Keratinocyte (primary cell): ENCODE data around the gene OR5K1.

Experiments
- CTCF ChIP-seq, 3 experiments: IDR thresholded peaks in 1 of 3; conservative IDR thresholded peaks in 1 of 3; optimal IDR thresholded peaks in 1 of 3; 2 replicates in 2 of 3; 3 replicates in 1 of 3; pipeline versions ENCODE3 to v1.5.1; 2011; ENCODE audit warnings: low read length in 3 of 3, mild to moderate bottlenecking in 3 of 3, moderate library complexity in 2 of 3, control low read depth in 1 of 3, inconsistent platforms in 1 of 3; ENCODE audit not compliant: insufficient read depth in 2 of 3; ENCODE audit errors: extremely low read depth in 1 of 3
- EZH2 ChIP-seq: IDR thresholded peaks from one replicate; pipeline ENCODE4 v1.6.1; 2012; ENCODE audit warnings: inconsistent platforms, mild to moderate bottlenecking, low read length, moderate library complexity

GRCh38 chr3:98460220-98460619 lies 2.8 kb upstream of the OR5K1 start:
- TF ChIP-seq CTCF (optimal IDR thresholded peaks at IDR 0.05 in 1 of 3, IDR thresholded peaks at IDR 0.05 in 1 of 3, conservative IDR thresholded peaks at IDR 0.05 in 1 of 3; ENCODE audit: extremely low read depth in 1 of 3, insufficient read depth in 2 of 3, low read length in 3 of 3) (no peak), EZH2 (no peak)
